Measurements from ENCODE around the gene SHISA8.
A peak's percentile ranks its signal among the peaks of the same experiment; 100 is the strongest.

SHISA8 gene

GRCh38 chr22:41933411-41934177 lies 18.7 kb upstream of the SHISA8 start:
- no peak for DNase-seq (ENCODE audit: low read depth)

DNA sequence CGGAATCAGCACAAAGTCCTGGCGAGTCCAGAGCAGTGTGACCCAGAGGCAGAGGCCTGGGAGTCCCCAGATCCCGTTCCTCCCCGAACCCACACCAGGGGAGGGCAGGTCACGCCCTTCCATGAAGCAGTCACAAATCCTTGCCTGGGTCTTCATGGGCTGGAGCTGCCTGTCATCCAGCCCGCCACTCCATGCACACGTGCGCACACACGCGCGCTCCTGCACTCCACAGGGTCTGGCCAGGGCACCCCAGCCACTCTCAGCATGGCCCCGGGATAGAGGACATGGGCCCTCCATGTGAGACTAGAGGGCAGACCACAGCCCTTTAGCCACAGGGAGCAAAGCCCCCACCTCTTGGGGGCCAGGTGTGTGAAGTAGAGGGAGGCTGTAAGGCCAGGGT lies 17.5 kb upstream of the SHISA8 start:
- no peak for DNase-seq (ENCODE audit: low read depth)

DNA sequence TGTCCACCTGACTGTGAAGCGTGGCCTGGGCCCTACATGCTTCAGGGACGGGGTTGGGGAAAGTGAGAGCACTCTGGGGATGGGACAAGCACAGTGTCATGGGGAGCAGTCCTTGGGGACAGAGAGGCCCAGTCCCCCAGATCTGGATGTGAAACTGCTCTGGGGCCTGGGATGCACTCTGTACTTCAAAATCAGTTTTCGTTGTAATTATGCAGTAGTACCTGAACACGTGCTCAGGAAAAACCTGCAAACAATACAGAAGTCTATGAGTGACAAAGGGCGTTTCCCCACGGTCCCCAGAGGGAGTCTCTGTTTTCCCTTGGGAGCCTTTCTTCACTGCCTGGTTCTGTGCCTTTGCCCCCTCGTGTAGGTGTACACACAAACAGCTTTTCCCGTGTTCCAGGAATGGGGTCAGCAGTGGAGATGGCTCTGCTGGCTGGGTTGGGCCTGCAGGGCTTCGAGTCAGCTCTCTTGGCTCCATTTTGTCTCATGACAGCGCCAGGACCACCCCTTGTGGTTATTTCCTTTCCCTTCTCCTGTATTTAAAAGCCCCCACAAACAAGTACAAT lies 16.9 kb upstream of the SHISA8 start:
- DNase-seq (ENCODE audit: low read depth): no peak

DNA sequence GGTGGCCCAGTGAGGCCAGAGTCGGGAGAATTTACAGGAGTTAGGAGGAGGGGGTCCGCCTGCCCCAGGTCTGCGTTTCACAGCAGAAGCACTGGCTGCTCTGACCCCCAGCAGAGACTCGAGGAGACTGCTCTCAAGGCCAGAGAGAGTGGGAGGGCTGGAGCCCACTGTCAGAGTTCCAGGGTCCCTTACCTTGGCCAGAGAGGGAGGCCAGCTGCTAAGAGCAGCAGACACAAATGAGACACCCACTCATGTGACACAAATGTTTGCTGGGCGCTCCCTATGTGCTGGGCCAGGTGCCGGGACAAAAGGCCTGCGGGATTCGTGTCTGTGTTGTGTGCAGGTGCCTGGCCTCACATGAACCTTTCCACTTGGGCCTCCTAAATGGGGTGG lies 14.5 kb upstream of the SHISA8 start:
- no peak for DNase-seq (ENCODE audit: low read depth)

- DNase-seq (ENCODE audit: low read depth): no peak
These were observed 13.9 kb upstream of the SHISA8 start for GRCh38 chr22:41928593-41929417.

- DNase-seq (ENCODE audit: low read depth): no peak
These were observed 12.9 kb upstream of the SHISA8 start for GRCh38 chr22:41927813-41928212.

DNA sequence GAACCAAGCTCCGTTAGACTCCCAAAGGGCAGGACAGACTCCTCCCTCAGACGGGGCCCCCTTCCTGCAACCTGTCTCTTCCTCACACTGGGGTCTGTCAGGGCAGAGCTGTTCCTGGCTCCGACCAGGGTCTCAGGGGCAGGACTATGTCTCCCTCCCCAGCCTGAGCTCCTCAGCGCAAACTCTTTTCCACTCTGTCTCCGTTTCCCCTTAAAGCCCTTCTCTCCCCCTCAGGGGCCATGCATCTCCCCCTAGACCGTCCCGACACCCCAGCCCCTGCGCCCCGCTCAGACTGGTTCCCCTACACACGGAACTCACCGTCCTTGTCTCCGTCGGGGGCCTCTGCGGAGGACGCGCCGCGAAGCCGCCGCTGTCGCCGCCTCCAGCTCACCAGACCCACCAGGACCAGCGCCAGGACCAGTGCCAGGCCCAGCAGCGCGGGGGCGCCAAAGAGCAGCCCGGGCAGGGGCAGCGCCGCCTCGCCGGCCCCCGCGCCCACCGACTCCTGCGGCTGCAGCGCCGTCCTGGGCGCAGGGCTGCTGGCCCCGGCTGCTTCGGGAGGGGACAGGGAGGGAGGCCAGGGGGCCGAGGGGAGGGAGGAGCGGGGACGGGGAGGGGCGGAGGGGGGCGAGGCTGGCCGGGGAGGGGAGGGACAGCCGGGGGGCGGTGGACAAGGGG lies 11.0 kb upstream of the SHISA8 start:
- DNase-seq (ENCODE audit: low read depth): peak; percentile 63

GRCh38 chr22:41923595-41924276 lies 8.9 kb upstream of the SHISA8 start:
- DNase-seq (ENCODE audit: low read depth): no peak

- DNase-seq (ENCODE audit: low read depth): no peak
These were observed 8.2 kb upstream of the SHISA8 start for GRCh38 chr22:41922940-41923594.

DNA sequence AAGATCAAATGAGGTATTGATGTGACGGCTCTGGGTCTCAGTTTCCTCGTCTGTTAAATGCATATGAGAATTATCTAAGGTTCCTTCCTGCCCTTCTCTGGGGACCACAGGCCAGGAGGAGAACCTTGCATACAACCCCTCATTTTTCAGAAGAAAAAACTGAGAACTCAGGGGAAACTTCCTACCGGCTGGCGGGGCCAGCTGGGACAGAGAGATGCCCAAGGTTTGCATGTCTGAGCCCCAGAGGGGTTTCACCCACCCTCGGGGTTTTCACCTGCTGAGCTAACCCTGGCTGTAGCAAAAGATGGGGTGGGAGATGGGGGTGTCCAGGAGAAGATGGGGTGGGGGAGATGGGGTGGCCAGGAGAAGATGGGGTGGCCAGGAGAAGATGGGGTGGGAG lies 7.5 kb upstream of the SHISA8 start:
- no peak for DNase-seq (ENCODE audit: low read depth)

DNA sequence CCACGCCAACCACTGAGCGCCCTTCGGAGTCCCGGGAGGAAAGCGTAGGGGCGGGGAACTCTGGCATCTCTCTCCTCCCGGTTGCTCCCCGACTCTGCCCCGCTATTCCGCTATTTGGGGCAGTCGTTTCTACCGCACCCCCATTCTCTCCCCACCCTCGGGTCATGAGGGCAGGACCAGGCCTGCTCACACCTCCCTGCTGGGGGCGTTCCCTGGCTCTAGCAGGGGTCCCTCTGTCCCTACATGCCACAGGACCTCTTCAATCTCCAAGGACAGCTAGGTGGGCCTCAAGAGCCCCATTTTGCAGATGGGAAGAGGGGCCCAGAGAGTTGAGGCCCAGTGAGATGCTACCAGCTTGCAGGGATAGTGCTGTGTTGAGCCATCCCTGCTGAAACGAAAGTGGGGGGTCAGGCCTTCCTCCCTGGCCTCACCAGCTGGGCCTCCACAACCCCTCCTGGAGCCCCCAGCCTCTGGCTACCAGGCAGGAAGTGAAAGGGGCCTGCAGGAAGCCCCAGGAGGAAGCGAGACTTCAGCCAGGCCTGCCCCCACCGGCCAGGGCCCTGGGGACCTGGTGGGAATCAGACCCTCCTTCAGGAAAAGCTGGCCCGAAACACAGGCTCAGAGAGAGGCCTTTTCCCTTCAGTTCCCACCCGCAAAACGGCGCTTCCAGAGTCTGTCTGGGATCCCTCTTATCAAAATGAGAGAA lies 5.5 kb upstream of the SHISA8 start:
- DNase-seq (ENCODE audit: low read depth): no peak

GRCh38 chr22:41919357-41920224 lies 4.7 kb upstream of the SHISA8 start:
- DNase-seq (ENCODE audit: low read depth): peak; percentile 36

DNA sequence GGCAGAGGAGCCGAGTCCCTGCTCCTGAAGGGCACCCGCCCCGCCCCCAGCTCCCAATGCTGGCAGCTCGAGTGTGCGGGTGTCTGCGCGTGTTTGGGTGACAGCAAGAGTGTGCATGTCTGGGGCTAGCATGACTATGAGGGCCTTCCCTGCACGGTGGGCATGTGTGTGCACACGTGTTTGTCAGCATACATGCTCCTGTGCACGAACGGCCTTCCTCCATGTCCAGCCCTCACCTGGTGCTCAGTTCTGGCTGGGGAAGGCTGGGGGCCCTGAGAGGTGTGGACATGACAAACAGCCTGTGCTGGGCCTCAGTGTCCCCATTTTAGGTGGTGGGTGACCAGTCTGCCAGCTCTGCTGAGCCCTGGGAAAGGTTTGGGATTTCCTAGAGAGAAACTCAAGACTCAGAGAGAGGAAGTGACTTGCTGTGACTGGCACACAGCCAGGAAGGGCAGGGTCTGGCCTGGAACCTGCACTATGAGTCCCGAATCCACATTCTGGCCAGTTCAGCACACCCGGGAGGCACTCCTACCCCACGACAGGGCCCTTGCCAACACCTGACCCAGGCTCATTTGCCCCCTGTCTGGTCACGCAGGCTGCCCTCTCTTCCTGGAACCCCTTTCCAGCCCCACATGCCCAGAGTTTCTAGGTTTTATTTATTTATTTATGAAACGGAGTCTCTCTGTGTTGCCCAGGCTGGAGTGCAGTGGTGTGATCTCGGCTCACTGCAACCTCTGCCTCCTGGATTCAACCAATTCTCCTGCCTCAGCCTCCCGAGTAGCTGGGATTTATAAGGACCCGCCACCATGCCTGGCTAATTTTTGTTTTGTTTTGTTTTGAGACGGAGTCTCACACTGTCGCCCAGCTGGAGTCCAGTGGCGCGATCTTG lies 3.3 kb upstream of the SHISA8 start:
- DNase-seq (ENCODE audit: low read depth): no peak

- DNase-seq (ENCODE audit: low read depth): no peak
These were observed 2.6 kb upstream of the SHISA8 start for GRCh38 chr22:41917375-41917902.

DNA sequence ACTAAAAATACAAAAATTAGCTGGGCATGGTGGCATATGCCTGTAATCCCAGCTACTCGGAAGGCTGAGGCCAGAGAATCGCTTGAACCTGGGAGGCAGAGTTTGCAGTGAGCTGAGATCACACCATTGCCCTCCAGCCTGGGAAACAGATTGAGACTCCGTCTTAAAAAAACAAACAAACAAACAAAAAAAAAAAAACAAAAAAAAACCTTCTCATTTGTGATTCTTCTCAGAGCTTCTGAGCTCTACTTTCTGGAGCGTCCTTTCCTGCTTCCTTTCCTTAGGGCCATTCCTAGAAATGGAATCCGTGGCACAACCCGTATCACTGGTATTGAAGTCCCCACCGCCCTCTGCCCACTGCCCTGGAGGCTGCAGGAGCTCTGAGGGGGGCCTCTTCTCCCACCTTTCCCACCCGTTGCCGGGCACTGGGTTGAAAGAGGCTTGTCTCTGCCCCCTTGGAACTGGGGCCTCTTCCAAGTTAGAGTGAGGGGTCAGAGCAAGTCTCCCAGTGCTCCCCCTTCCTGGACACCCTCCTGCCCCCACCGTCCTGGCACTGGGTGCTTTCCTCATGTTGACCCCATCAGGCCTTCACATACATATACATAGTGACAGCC lies 2.0 kb upstream of the SHISA8 start:
- DNase-seq (ENCODE audit: low read depth): no peak

GRCh38 chr22:41915786-41916493 lies 1.1 kb upstream of the SHISA8 start:
- DNase-seq (ENCODE audit: low read depth): no peak

DNA sequence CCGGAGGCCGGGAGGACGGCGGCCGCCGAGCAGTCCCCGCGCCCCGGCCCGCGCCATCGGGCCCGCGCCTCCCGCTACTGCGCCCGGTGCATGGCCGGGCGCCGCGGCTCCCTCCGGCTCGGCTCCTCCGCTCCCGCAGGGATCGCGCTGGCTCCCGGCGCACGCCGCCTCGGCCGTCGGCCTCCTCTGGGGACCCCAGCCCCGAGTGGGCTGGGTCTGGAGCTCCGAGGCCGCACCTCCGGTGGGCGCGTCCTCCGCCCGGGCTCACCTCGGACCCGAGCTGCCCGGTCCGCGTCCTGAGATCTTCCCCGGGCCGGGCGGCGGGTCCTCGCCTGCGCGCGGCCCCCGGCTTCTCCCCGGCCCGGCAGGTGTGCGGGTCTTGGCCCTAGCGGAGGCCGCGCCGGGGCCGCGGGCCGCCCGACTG lies 251 bp downstream of the SHISA8 start:
- no peak for DNase-seq (ENCODE audit: low read depth)
